Activated T-cell treated with anti-CD3 and anti-CD28 coated beads, Interleukin-2, amount 50 U/mL, for 4 hours (primary cell): ENCODE measurements around the gene CPD. TPM values are rescaled to one million over a fixed set of nuclear protein-coding genes. Genes with fewer than 3 reads are reported as not detected.

Experiments used
- ATAC-seq, 2 donors: fragments of 200-7000 bp; cut with Tn5 transposase; one replicate each; pipeline ENCODE4 v1.10.0; 2021
- DNase-seq: peaks from one replicate; pipeline ENCODE4 v3.0.0-alpha.2; 2020
- H3K27me3 Mint-ChIP-seq: one replicate; pipeline ENCODE4 v1.8.0; 2021; ENCODE audit warnings: low read depth, mixed read lengths
- H3K36me3 Mint-ChIP-seq: one replicate; pipeline ENCODE4 v1.8.0; 2022; ENCODE audit warnings: mixed read lengths; ENCODE audit not compliant: insufficient read depth
- H3K4me1 Mint-ChIP-seq: one replicate; pipeline ENCODE4 v1.8.0; 2021; ENCODE audit warnings: low read depth, mixed read lengths
- H3K4me3 Mint-ChIP-seq: one replicate; pipeline ENCODE4 v1.8.0; 2021; ENCODE audit warnings: mild to moderate bottlenecking, moderate library complexity, mixed read lengths
- H3K9me3 Mint-ChIP-seq: one replicate; pipeline ENCODE4 v1.8.0; 2021; ENCODE audit warnings: mixed read lengths
- total RNA-seq, 3 donors: library from RNA; stranded (reverse); gene quantifications; one replicate each; pipeline ENCODE4 v1.2.1, GENCODE V29; 2021

The CPD gene
- total RNA-seq, 3 donors from 2014 or later, result 31.1 to 40.2 (median 38.7) TPM

DNA sequence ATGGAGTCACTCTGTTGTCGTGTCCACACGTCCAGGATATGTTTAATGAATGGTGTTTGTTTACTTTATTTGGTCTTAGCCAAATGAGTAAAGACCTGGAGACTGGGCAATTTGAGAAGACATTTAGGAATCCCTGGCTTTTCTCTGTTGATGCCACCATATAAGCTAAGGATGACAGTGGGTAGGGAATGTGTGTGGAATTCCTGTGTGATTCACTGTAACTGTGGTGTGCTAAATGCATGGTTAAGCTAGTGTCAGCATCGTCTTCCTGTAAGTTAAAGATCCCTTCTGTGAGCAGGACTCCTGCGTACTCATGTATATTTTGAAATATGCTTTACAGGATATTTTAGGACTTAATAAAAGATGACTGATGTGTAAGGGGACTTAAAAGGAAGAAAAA lies 124.8 kb downstream of the CPD start:
- Mint-ChIP-seq H3K4me1 (peaks cover 34% of the 10 kb centered on the region), H3K36me3 (peaks cover 46% of the 10 kb centered on the region), H3K9me3 (no peaks in the 10 kb centered on the region), H3K4me3 (no peak overlapping the region), H3K27me3 (no peaks in the 10 kb centered on the region)
- no peak for ATAC-seq
- DNase-seq, result no peak

DNA sequence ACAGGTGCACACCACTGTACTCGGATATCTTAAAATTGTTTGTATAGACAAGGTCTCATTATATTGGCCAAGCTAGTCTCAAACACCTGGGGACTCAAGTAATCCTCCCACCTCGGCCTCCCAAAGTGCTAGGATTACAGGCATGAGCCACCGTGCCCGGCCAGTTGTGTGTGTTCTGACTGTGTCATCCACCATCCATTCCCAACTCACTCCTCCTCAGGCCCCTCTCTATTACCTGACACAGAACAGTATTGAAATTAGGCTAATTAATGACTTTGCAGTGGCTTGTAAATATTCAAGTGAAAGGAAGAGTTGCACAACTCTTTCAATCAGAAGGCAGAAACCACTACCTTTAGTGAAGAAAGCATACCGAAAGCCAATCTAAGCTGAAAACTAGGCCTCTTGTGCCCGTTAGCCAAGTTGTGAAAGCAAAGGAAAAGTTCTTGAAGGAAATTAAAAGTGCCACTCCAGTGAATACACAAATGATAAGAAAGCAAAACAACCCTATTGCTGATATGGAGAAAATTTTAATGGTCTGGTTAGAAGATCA lies 127.2 kb downstream of the CPD start:
- Mint-ChIP-seq H3K36me3 (peaks cover 30% of the 10 kb centered on the region), H3K4me1 (peaks cover 22% of the 10 kb centered on the region), H3K27me3 (no peaks in the 10 kb centered on the region), H3K9me3 (no peaks in the 10 kb centered on the region), H3K4me3 (no peak overlapping the region)
- ATAC-seq, result no peak
- DNase-seq, result no peak

DNA sequence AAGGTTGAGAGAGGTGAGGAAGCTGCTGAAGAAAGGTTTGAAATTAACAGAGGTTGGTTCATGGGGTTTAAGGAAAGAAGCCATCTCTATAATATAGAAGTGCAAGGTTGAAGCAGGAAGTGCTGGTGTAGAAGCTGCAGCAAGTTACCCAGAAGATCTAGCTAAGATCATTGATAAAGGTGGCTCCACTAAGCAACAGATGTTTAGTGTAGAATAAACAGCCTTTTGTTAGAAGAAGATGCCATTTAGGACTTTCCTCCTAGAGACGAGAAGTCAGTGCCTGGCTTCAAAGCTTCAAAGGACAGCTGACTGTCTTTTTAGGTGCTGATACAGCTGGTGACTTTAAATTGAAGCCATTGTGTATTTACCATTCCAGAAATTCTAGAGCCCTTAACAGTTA lies 127.8 kb downstream of the CPD start:
- Mint-ChIP-seq H3K4me1 (peaks cover 22% of the 10 kb centered on the region), H3K27me3 (no peaks in the 10 kb centered on the region), H3K36me3 (peaks cover 27% of the 10 kb centered on the region), H3K4me3 (no peak overlapping the region), H3K9me3 (no peaks in the 10 kb centered on the region)
- no peak for DNase-seq
- no peak for ATAC-seq

DNA sequence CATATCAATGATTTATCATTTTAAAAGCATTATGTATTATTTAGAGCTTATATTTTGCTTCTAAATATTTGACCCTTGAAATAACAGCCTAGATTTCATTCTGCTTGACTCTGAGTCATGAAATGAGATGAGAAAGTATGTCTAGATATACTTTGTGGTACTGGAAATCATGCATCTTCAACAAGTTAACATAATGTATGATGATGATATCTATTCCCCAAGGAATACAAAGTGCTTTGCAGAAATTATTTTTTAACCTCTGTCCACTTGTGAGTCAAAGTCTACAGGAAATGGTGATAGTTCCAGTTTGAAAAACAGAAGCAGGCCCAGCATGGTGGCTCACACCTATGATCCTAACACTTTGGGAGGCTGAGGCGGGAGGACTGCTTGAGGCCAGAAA lies 134.6 kb downstream of the CPD start:
- H3K9me3 Mint-ChIP-seq, result no peaks in the 10 kb centered on the region
- no peaks in the 10 kb centered on the region for H3K27me3 Mint-ChIP-seq
- no peak overlapping the region for H3K4me3 Mint-ChIP-seq
- H3K36me3 Mint-ChIP-seq, result peaks cover 17% of the 10 kb centered on the region
- DNase-seq, result no peak
- ATAC-seq, result no peak
- peaks cover 5% of the 10 kb centered on the region for H3K4me1 Mint-ChIP-seq

- no peak for ATAC-seq
- no peak for DNase-seq
- Mint-ChIP-seq H3K4me3 (no peak overlapping the region), H3K9me3 (no peaks in the 10 kb centered on the region), H3K36me3 (peaks cover 21% of the 10 kb centered on the region), H3K4me1 (peaks cover 7% of the 10 kb centered on the region), H3K27me3 (no peaks in the 10 kb centered on the region)
Observed at GRCh38 chr17:30514895-30515596, 136.3 kb downstream of the CPD start.

GRCh38 chr17:30517786-30518185 lies 139.1 kb downstream of the CPD start:
- Mint-ChIP-seq H3K4me1 (peaks cover 7% of the 10 kb centered on the region), H3K9me3 (no peaks in the 10 kb centered on the region), H3K36me3 (peaks cover 36% of the 10 kb centered on the region), H3K4me3 (no peak overlapping the region), H3K27me3 (no peaks in the 10 kb centered on the region)
- DNase-seq, result no peak
- ATAC-seq, result no peak

GRCh38 chr17:30519166-30519565 lies 140.4 kb downstream of the CPD start:
- H3K9me3 Mint-ChIP-seq, result no peaks in the 10 kb centered on the region
- H3K27me3 Mint-ChIP-seq, result no peaks in the 10 kb centered on the region
- ATAC-seq, result no peak
- DNase-seq, result no peak
- H3K4me1 Mint-ChIP-seq, result peaks cover 6% of the 10 kb centered on the region
- H3K4me3 Mint-ChIP-seq, result no peak overlapping the region
- peaks cover 40% of the 10 kb centered on the region for H3K36me3 Mint-ChIP-seq

Other genes starting within 250 kb of the CPD start
- not detected for gene SLC6A4, start 143.2 kb upstream of the CPD start, total RNA-seq
- gene BLMH, start 87.0 kb upstream of the CPD start, total RNA-seq, result 10 to 100 TPM; 67.5 to 81.8 (median 74.8) TPM
- gene TMIGD1, start 44.9 kb upstream of the CPD start, total RNA-seq, result not detected
- gene GOSR1, start 98.5 kb downstream of the CPD start, total RNA-seq, result 10 to 100 TPM; 61.7 to 63.5 (median 62.7) TPM